ENCODE results near the gene MCAT. TPM values are rescaled to one million over a fixed set of nuclear protein-coding genes. Genes with fewer than 3 reads are reported as not detected.

MCAT gene
- total and polyA plus RNA-seq, 2 donors (not counting 3 experiments of a cell fraction or from before 2014, with no cell fraction given) = 16.9 to 23.2 TPM

DNA sequence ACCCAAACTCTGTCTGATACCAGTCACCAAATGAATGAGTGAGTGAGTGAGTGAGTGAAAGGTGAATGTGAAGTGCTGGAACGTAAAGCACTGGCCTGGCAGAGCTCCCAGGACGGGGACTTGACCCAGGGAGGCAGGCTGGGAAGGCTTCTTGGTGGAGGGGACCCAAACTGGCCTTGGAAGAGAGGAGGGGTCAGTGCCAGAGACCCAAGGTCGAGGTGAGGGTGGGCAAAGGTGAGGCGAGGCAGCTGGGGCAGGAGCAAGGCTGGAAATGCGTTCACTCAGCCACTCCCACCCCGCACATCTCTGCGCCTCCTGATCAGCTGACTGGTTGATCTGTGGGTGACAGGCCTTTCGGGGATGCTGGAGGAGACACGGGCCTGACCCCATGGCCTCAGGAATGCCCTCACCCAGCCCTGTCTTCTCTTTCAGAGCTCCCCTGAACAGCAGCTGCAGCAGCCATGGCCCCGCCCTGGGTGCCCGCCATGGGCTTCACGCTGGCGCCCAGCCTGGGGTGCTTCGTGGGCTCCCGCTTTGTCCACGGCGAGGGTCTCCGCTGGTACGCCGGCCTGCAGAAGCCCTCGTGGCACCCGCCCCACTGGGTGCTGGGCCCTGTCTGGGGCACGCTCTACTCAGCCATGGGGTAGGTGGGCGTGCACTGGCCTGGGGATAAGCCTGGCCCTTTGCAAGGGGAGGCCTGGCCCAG is 15.7 kb upstream of the MCAT start:
- Histone ChIP-seq H2AFZ (ENCODE audit: low read depth, low read length) (no peak overlapping the region), H3K4me1 (ENCODE audit: control insufficient read depth, extremely low read depth, insufficient read depth, low read length) (no peaks in the 10 kb centered on the region), H3K9ac (replicated peaks; ENCODE audit: extremely low read depth, insufficient read depth, low read length) (no peak overlapping the region), H4K20me1 (replicated peaks; ENCODE audit: control insufficient read depth, extremely low read depth, insufficient read depth, low read length) (no peaks in the 10 kb centered on the region), H3K36me3 (ENCODE audit: control insufficient read depth in 2 of 2, extremely low read depth in 1 of 2, insufficient read depth in 2 of 2, low read length in 2 of 2) (peaks cover 0 to 15% of the 10 kb centered on the region in 2 experiments), H3K27me3 (ENCODE audit: control insufficient read depth in 2 of 2, insufficient read depth in 2 of 2, low read length in 2 of 2) (no peaks in the 10 kb centered on the region), H3K4me3 (replicated peaks in 1 of 3; ENCODE audit: insufficient read depth in 1 of 3, low read depth in 1 of 3, low read length in 3 of 3) (no peak overlapping the region), H3K27ac (ENCODE audit: insufficient read depth, low read depth, low read length) (no peak overlapping the region), H3K9me1 (replicated peaks; ENCODE audit: control insufficient read depth, extremely low read depth, insufficient read depth, low read length) (no peaks in the 10 kb centered on the region), H3K4me2 (ENCODE audit: insufficient read depth, low read length) (no peak overlapping the region), H3K9me3 (replicated peaks; ENCODE audit: control insufficient read depth, insufficient read depth, low read length) (no peaks in the 10 kb centered on the region), H3K79me2 (ENCODE audit: control insufficient read depth, insufficient read depth, low read length) (peaks cover 41% of the 10 kb centered on the region)
- DNase-seq (ENCODE audit: low read depth, low spot score) (no peak), FAIRE-seq (no peak)
- BruUV-seq (replicated peaks) = no TSS peak
- dilution Hi-C loops (cut with MboI; ENCODE audit: extremely low pct_ligation_motif_present, low sequenced_read_pairs) = no loop called here
- CTCF ChIA-PET = interaction anchor here (1.5 kb wide), 1 partner anchor 49 kb away, joined by 4 read pairs; no protein-coding TSS in a partner anchor
- intact Hi-C loops (cut with micrococcal nuclease) = no loop called here
- TF ChIP-seq POLR2A (IDR thresholded peaks at IDR 0.05; ENCODE audit: low read depth, low read length) (no peak), POLR2AphosphoS5 (IDR thresholded peaks at IDR 0.05; ENCODE audit: insufficient read depth, low read depth, low read length) (no peak), GATA2 (IDR thresholded peaks at IDR 0.05; ENCODE audit: insufficient read depth, insufficient read length, low read depth, low read length) (no peak)
- TF ChIP-seq, protein P1, sequence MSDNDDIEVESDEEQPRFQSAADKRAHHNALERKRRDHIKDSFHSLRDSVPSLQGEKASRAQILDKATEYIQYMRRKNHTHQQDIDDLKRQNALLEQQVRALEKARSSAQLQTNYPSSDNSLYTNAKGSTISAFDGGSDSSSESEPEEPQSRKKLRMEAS (IDR thresholded peaks at IDR 0.05; ENCODE audit: insufficient read depth, insufficient read length) = no peak
- POLR2A ChIA-PET = no interaction called here

DNA sequence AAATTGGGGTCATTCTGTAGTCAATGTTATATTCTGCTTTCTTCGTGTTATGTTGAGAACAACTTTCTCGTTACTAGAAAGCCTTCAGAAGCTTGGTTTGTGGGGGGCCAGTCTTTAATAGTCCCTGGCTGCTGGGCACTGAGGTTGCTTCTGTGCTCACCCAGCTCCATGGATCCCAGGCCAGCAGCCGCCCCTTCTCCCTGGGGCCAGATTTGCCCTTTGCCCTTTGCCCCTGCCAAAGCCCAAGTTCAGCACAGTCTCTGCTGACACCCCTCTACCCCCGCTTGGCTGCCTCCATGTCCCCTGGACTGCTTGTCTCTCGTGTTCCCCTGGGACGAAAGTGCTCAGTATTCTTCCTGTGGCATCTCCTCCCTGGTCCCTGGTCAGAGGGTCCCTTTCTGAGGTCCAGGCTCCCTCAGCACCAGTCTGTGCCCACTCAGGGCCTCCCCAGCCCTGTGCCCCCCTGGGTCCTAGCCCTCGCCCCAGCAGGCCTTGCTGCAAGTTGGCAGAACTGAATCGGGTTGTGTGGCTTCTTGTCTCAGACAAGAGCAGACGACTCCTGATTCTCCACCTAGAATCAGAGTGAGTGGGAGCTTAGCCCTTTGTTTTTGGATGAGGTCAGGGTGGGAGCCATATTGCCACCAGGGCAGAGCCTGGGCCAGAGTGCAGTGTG is 14.8 kb upstream of the MCAT start:
- H4K20me1 ChIP-seq (replicated peaks; ENCODE audit: control insufficient read depth, extremely low read depth, insufficient read depth, low read length) = no peaks in the 10 kb centered on the region
- CTCF ChIA-PET = interaction anchor here (1.5 kb wide), 1 partner anchor 48 kb away, joined by 4 read pairs; no protein-coding TSS in a partner anchor
- no peaks in the 10 kb centered on the region for H3K4me1 ChIP-seq (ENCODE audit: control insufficient read depth, extremely low read depth, insufficient read depth, low read length)
- H3K4me2 ChIP-seq (ENCODE audit: insufficient read depth, low read length) = no peak overlapping the region
- DNase-seq (ENCODE audit: low read depth, low spot score) (no peak), FAIRE-seq (no peak)
- no peaks in the 10 kb centered on the region for H3K9me3 ChIP-seq (replicated peaks; ENCODE audit: control insufficient read depth, insufficient read depth, low read length)
- dilution Hi-C loops (cut with MboI; ENCODE audit: extremely low pct_ligation_motif_present, low sequenced_read_pairs) (no loop called here), intact Hi-C loops (cut with micrococcal nuclease) (no loop called here)
- TF ChIP-seq, protein P1 (IDR thresholded peaks at IDR 0.05; ENCODE audit: insufficient read depth, insufficient read length) = no peak
- TF ChIP-seq FOS (IDR thresholded peaks at IDR 0.05; ENCODE audit: borderline replicate concordance, insufficient read depth, low read length) (no peak), JUN (IDR thresholded peaks at IDR 0.05; ENCODE audit: borderline replicate concordance, insufficient read depth, insufficient read length, low read depth) (no peak), POLR2A (IDR thresholded peaks at IDR 0.05; ENCODE audit: low read depth, low read length) (no peak), MYC (IDR thresholded peaks at IDR 0.05; ENCODE audit: low read depth, low read length) (no peak), POLR2AphosphoS5 (IDR thresholded peaks at IDR 0.05; ENCODE audit: insufficient read depth, low read depth, low read length) (no peak)
- TF ChIP-seq, protein P2, sequence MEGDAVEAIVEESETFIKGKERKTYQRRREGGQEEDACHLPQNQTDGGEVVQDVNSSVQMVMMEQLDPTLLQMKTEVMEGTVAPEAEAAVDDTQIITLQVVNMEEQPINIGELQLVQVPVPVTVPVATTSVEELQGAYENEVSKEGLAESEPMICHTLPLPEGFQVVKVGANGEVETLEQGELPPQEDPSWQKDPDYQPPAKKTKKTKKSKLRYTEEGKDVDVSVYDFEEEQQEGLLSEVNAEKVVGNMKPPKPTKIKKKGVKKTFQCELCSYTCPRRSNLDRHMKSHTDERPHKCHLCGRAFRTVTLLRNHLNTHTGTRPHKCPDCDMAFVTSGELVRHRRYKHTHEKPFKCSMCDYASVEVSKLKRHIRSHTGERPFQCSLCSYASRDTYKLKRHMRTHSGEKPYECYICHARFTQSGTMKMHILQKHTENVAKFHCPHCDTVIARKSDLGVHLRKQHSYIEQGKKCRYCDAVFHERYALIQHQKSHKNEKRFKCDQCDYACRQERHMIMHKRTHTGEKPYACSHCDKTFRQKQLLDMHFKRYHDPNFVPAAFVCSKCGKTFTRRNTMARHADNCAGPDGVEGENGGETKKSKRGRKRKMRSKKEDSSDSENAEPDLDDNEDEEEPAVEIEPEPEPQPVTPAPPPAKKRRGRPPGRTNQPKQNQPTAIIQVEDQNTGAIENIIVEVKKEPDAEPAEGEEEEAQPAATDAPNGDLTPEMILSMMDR (IDR thresholded peaks at IDR 0.05; ENCODE audit: extremely low read depth in 1 of 2, insufficient read depth in 1 of 2, low read depth in 1 of 2, low read length in 2 of 2) = no peak
- no peaks in the 10 kb centered on the region for H3K27me3 ChIP-seq (ENCODE audit: control insufficient read depth in 2 of 2, insufficient read depth in 2 of 2, low read length in 2 of 2)
- BruUV-seq (replicated peaks) = no TSS peak
- H2AFZ ChIP-seq (ENCODE audit: low read depth, low read length) = no peak overlapping the region
- H3K27ac ChIP-seq (ENCODE audit: insufficient read depth, low read depth, low read length) = no peak overlapping the region
- no peak overlapping the region for H3K9ac ChIP-seq (replicated peaks; ENCODE audit: extremely low read depth, insufficient read depth, low read length)
- H3K36me3 ChIP-seq (ENCODE audit: control insufficient read depth in 2 of 2, extremely low read depth in 1 of 2, insufficient read depth in 2 of 2, low read length in 2 of 2) = peaks cover 0 to 15% of the 10 kb centered on the region in 2 experiments
- H3K9me1 ChIP-seq (replicated peaks; ENCODE audit: control insufficient read depth, extremely low read depth, insufficient read depth, low read length) = no peaks in the 10 kb centered on the region
- H3K4me3 ChIP-seq (replicated peaks in 1 of 3; ENCODE audit: insufficient read depth in 1 of 3, low read depth in 1 of 3, low read length in 3 of 3) = no peak overlapping the region
- POLR2A ChIA-PET = no interaction called here
- H3K79me2 ChIP-seq (ENCODE audit: control insufficient read depth, insufficient read depth, low read length) = peaks cover 48% of the 10 kb centered on the region

Data from endothelial cell of umbilical vein (primary cell).